ENCODE data around the gene SMAP2. TPM values are rescaled to one million over a fixed set of nuclear protein-coding genes. Genes with fewer than 3 reads are reported as not detected.

SMAP2 gene
- total RNA-seq, 1 donor from 2014 or later, result 15.5 TPM

GRCh38 chr1:40391688-40392145 is 18.2 kb downstream of the SMAP2 start:
- no peak for DNase-seq

GRCh38 chr1:40392221-40392620 is 18.7 kb downstream of the SMAP2 start:
- DNase-seq, result no peak

- no peak for DNase-seq
Observed at GRCh38 chr1:40393173-40393572, 19.6 kb downstream of the SMAP2 start.

- DNase-seq, result no peak
Observed at GRCh38 chr1:40394491-40395172, 21.1 kb downstream of the SMAP2 start.

- no peak for DNase-seq
Observed at GRCh38 chr1:40395190-40396175, 22.0 kb downstream of the SMAP2 start.

- peak; percentile 26 for DNase-seq
Observed at GRCh38 chr1:40396420-40396819, 22.9 kb downstream of the SMAP2 start.

GRCh38 chr1:40397258-40397657 is 23.7 kb downstream of the SMAP2 start:
- DNase-seq, result no peak

GRCh38 chr1:40399984-40400704 is 26.6 kb downstream of the SMAP2 start:
- DNase-seq, result no peak

GRCh38 chr1:40401473-40402201 is 28.1 kb downstream of the SMAP2 start:
- DNase-seq, result no peak

GRCh38 chr1:40404670-40405462 is 31.3 kb downstream of the SMAP2 start:
- DNase-seq, result peak; percentile 40

GRCh38 chr1:40405812-40406211 is 32.3 kb downstream of the SMAP2 start:
- DNase-seq, result no peak

GRCh38 chr1:40407453-40407852 is 33.9 kb downstream of the SMAP2 start:
- DNase-seq, result no peak

- DNase-seq, result no peak
Observed at GRCh38 chr1:40409467-40409866, 35.9 kb downstream of the SMAP2 start.

- DNase-seq, result no peak
Observed at GRCh38 chr1:40411294-40411693, 37.8 kb downstream of the SMAP2 start.

GRCh38 chr1:40411843-40412242 is 38.3 kb downstream of the SMAP2 start:
- no peak for DNase-seq

GRCh38 chr1:40413527-40414252 is 40.2 kb downstream of the SMAP2 start:
- DNase-seq, result no peak

GRCh38 chr1:40414331-40414730 is 40.8 kb downstream of the SMAP2 start:
- no peak for DNase-seq

GRCh38 chr1:40416709-40417108 is 43.2 kb downstream of the SMAP2 start:
- DNase-seq, result no peak

- DNase-seq, result no peak
Observed at GRCh38 chr1:40421431-40422384, 48.2 kb downstream of the SMAP2 start.
